Measurements from ENCODE around the gene NPC1L1. TPM values are rescaled to one million over a fixed set of nuclear protein-coding genes. Genes with fewer than 3 reads are reported as not detected.
"Not testable (repeated sequence)": the region's sequence is repeated elsewhere in the genome, so short reads cannot be mapped to it uniquely, and the experiment has no call there.

NPC1L1 gene
- total RNA-seq, 2 experiments from 2014 or later: 0.13 TPM; not detected in 1

DNA sequence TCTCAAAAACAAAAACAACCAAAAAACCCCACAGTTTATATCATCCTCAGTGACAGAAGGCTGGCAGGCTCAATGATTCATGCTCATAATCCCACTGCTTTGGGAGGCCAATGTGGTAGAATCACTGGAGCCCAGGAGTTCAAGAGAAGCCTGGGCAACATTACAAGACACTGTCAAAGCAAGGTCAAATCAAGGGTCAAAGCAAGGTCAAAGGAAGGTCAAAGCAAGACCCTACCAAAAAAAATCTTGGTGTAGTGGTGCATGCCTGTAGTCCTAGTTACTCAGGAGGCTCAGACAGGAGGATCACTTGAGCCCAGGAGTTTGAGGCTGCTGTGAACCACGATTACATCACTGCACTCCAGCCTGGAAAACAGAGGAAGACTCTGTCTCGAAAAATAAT, 14.2 kb upstream of the NPC1L1 start:
- H4K20me1 ChIP-seq (ENCODE audit: insufficient read depth, low read length): no peaks in the 10 kb centered on the region
- H3K27ac ChIP-seq (ENCODE audit: low read depth, low read length, poor library complexity, severe bottlenecking): no peak overlapping the region
- no peak overlapping the region for H3K4me2 ChIP-seq (ENCODE audit: low read length)
- intact Hi-C loops (cut with micrococcal nuclease; ENCODE audit: unreplicated experiment): no loop called here
- POLR2A ChIA-PET: interaction anchor here (1.7 kb wide), 1 partner anchor 64 kb away, joined by 4 read pairs; no protein-coding TSS in a partner anchor
- no peak overlapping the region for H2AFZ ChIP-seq (ENCODE audit: low read length)
- TF ChIP-seq EZH2phosphoT487 (IDR thresholded peaks at IDR 0.05; ENCODE audit: borderline replicate concordance, low read depth, low read length) (no peak), CTCF (conservative IDR thresholded peaks at IDR 0.05; ENCODE audit: low read length) (no peak)
- no TSS peak for BruUV-seq (replicated peaks)
- no peak overlapping the region for H3K4me3 ChIP-seq (ENCODE audit: low read depth, low read length, poor library complexity, severe bottlenecking)
- no peaks in the 10 kb centered on the region for H3K79me2 ChIP-seq (ENCODE audit: insufficient read depth, low read depth, low read length)
- no peaks in the 10 kb centered on the region for H3K9me2 ChIP-seq (ENCODE audit: insufficient read depth, low read length)
- H3K9me3 ChIP-seq (ENCODE audit: low read length): no peaks in the 10 kb centered on the region
- no peak for DNase-seq (ENCODE audit: low spot score)
- H3K36me3 ChIP-seq (ENCODE audit: insufficient read depth, low read length): no peaks in the 10 kb centered on the region
- CTCF ChIA-PET (ENCODE audit: unreplicated experiment): interaction anchor here (0.7 kb wide), 1 partner anchor 10 kb away, joined by 4 read pairs; no protein-coding TSS in a partner anchor
- peaks cover 5% of the 10 kb centered on the region for H3K4me1 ChIP-seq (ENCODE audit: insufficient read depth, low read length, poor library complexity, severe bottlenecking)

GRCh38 chr7:44552473-44553005, 11.4 kb upstream of the NPC1L1 start:
- H3K4me1 ChIP-seq (ENCODE audit: insufficient read depth, low read length, poor library complexity, severe bottlenecking); H3K4me2 ChIP-seq (ENCODE audit: low read length); H3K9me2 ChIP-seq (ENCODE audit: insufficient read depth, low read length); intact Hi-C loops (cut with micrococcal nuclease; ENCODE audit: unreplicated experiment); H3K36me3 ChIP-seq (ENCODE audit: insufficient read depth, low read length); H3K9me3 ChIP-seq (ENCODE audit: low read length); H3K79me2 ChIP-seq (ENCODE audit: insufficient read depth, low read depth, low read length); BruUV-seq (replicated peaks); H4K20me1 ChIP-seq (ENCODE audit: insufficient read depth, low read length); DNase-seq (ENCODE audit: low spot score); H3K4me3 ChIP-seq (ENCODE audit: low read depth, low read length, poor library complexity, severe bottlenecking); H2AFZ ChIP-seq (ENCODE audit: low read length); CTCF ChIA-PET (ENCODE audit: unreplicated experiment); H3K27ac ChIP-seq (ENCODE audit: low read depth, low read length, poor library complexity, severe bottlenecking): not testable (repeated sequence)
- POLR2A ChIA-PET: interaction anchor here (0.7 kb wide), 1 partner anchor 268 kb away, joined by 3 read pairs; no protein-coding TSS in a partner anchor

GRCh38 chr7:44549457-44549856, 8.3 kb upstream of the NPC1L1 start:
- Histone ChIP-seq H3K27ac (ENCODE audit: low read depth, low read length, poor library complexity, severe bottlenecking) (no peak overlapping the region), H4K20me1 (ENCODE audit: insufficient read depth, low read length) (no peaks in the 10 kb centered on the region), H3K36me3 (ENCODE audit: insufficient read depth, low read length) (no peaks in the 10 kb centered on the region), H3K4me1 (ENCODE audit: insufficient read depth, low read length, poor library complexity, severe bottlenecking) (no peaks in the 10 kb centered on the region), H2AFZ (ENCODE audit: low read length) (no peak overlapping the region), H3K9me2 (ENCODE audit: insufficient read depth, low read length) (no peaks in the 10 kb centered on the region), H3K4me3 (ENCODE audit: low read depth, low read length, poor library complexity, severe bottlenecking) (no peak overlapping the region), H3K9me3 (ENCODE audit: low read length) (no peaks in the 10 kb centered on the region), H3K4me2 (ENCODE audit: low read length) (no peak overlapping the region), H3K79me2 (ENCODE audit: insufficient read depth, low read depth, low read length) (no peaks in the 10 kb centered on the region)
- ChIA-PET CTCF (ENCODE audit: unreplicated experiment) (no interaction called here), POLR2A (no interaction called here)
- no TSS peak for BruUV-seq (replicated peaks)
- no peak for DNase-seq (ENCODE audit: low spot score)
- TF ChIP-seq EZH2phosphoT487 (IDR thresholded peaks at IDR 0.05; ENCODE audit: borderline replicate concordance, low read depth, low read length) (no peak), CTCF (conservative IDR thresholded peaks at IDR 0.05; ENCODE audit: low read length) (no peak)
- intact Hi-C loops (cut with micrococcal nuclease; ENCODE audit: unreplicated experiment): no loop called here

All from OCI-LY7 (cell line).